LNCaP clone FGC (cell line): ENCODE data around the gene DIRAS1.

Experiments used
- DNase-seq: peaks from one replicate; pipeline ENCODE4 v3.0.0-alpha.2; 2011; ENCODE audit warnings: low read depth
- H3K4me3 ChIP-seq: 2 replicates; pipeline ENCODE4 v1.5.1; 2011; ENCODE audit warnings: mild to moderate bottlenecking, low read depth, low read length, control low read depth
- TF ChIP-seq, protein P1 (sequence below): IDR thresholded peaks from 2 replicates; pipeline ENCODE4 v1.5.1; 2012; ENCODE audit warnings: mild to moderate bottlenecking; ENCODE audit not compliant: control insufficient read depth, insufficient read depth; ENCODE audit errors: extremely low read depth

Gene DIRAS1

DNA sequence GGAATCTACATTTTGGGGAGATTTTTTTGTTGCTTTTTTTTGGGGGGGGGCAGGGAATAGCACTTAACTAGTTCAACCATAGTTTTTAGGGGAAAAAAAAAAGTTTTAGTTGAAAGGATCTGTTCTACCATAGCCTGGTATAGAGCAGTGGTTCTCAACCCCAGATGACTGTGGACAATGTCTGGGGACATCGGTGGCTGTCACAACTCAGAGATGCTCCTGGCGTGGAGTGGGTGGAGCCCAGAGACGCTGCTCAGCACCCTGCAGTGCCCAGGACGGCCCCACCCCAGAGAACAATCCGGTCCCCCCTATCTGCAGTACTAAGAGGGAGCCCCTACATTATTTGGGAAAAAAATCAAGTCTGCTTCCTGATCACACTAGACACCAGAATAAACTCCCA, 27.0 kb downstream of the DIRAS1 start:
- TF ChIP-seq, protein P1, sequence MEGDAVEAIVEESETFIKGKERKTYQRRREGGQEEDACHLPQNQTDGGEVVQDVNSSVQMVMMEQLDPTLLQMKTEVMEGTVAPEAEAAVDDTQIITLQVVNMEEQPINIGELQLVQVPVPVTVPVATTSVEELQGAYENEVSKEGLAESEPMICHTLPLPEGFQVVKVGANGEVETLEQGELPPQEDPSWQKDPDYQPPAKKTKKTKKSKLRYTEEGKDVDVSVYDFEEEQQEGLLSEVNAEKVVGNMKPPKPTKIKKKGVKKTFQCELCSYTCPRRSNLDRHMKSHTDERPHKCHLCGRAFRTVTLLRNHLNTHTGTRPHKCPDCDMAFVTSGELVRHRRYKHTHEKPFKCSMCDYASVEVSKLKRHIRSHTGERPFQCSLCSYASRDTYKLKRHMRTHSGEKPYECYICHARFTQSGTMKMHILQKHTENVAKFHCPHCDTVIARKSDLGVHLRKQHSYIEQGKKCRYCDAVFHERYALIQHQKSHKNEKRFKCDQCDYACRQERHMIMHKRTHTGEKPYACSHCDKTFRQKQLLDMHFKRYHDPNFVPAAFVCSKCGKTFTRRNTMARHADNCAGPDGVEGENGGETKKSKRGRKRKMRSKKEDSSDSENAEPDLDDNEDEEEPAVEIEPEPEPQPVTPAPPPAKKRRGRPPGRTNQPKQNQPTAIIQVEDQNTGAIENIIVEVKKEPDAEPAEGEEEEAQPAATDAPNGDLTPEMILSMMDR: no peak
- no peak overlapping the region for H3K4me3 ChIP-seq
- no peak for DNase-seq

- TF ChIP-seq, protein P1: no peak
- H3K4me3 ChIP-seq: no peak overlapping the region
- no peak for DNase-seq
Observed at GRCh38 chr19:2693492-2694160, 27.5 kb downstream of the DIRAS1 start.

DNA sequence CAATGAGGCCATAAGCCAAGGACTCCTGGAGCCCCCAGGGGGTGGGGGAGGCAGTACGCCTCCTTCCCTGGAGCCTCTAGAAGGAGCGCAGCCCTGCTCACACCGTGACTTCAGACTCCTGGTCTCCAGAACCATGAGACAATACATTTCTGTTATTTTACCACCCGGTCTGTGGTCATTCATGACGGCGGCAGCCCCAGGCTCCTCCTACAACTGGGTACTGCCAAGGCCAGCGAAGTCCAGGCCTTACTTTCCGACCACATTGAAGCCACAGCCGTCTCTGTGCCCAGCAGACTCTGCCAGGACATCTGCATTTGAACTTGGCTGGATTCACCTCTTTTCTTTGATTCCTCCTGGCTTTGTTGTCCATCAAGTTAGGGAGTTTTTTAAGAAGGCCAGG, 29.2 kb downstream of the DIRAS1 start:
- TF ChIP-seq, protein P1: no peak
- H3K4me3 ChIP-seq: no peak overlapping the region
- no peak for DNase-seq

DNA sequence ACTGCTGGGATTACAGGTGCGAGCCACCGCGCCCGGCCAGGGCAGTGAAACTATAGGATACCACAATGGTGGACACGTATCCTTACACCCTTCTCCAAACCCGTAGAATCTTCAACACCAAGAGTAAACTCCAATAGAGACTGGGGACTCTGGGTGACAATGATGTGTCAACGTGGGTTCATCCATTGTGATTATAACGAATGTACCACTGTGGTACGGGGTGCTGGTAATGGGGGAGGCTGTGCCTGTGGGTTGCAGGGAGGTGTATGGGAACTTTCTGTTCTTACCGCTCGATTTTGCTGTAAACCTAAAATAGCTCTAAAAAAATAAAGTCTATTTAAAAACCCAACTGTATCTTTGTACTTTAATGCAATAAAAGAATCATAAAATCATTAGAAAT, 30.3 kb downstream of the DIRAS1 start:
- no peak overlapping the region for H3K4me3 ChIP-seq
- DNase-seq: no peak
- TF ChIP-seq, protein P1: no peak

DNA sequence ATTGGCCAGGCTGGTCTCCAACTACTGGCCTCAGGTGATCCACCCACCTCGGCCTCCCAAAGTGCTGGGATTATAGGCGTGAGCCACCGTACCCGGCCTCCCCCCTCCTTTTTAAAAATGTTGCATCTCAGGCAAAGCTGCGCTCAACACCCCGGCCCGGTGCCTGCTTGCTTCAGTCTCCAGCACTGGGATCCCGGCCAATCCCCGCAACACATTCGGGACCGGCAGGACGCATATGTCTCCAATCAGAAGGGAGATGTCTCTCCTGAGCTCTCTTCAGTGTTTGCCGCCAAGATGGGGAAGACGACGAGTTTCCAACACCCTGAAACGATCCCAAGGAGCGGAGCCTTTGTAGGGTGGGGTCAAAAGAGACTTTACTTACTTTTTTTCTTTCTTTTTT, 34.8 kb downstream of the DIRAS1 start:
- TF ChIP-seq, protein P1: no peak
- no peak for DNase-seq

DNA sequence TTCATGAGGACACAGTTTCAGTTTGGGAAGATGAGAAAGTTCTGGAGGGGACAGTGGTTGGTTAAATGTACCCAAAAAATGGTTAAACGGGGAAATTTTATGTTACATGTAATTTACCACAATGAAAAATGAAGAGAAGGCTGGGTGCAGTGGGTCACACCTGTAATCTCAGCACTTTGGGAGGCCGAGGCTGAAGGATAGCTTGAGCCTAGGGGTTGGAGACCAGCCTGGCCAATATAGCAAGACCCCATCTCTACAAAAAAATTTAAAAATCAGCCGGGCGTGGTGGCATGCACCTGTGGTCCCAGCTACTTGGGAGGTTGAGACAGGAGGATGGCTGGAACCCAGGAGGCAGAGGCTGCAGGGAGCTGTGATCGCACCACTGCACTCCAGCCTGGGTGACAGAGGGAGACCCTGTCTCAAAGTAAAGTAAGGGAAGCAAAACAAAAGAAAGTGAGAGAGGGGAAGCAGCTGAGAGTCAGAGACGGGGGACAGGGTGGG, 35.9 kb downstream of the DIRAS1 start:
- TF ChIP-seq, protein P1: no peak
- no peak overlapping the region for H3K4me3 ChIP-seq
- DNase-seq: no peak

More for the DNA sequence above, 34.8 kb downstream of the DIRAS1 start:
- H3K4me3 ChIP-seq: no peak overlapping the region
